Naive thymus-derived CD4-positive, alpha-beta T cell (primary cell): ENCODE data around the gene NT5C. TPM values are rescaled to one million over a fixed set of nuclear protein-coding genes. Genes with fewer than 3 reads are reported as not detected.
"Not testable (repeated sequence)": the region's sequence is repeated elsewhere in the genome, so short reads cannot be mapped to it uniquely, and the experiment has no call there.

Source experiments
- ATAC-seq: fragments of 150-1000 bp; cut with Tn5 transposase; 2 replicates; pipeline ENCODE4 v1.10.0; 2021; ENCODE audit warnings: mild to moderate bottlenecking, moderate library complexity
- CTCF ChIA-PET: fragments of 350-600 bp; sonication (Branson Sonifier 250); formaldehyde crosslinking; loops from one replicate; lab custom pipeline; 2021; ENCODE audit warnings: antibody characterized with exemption; lab: Charles Lee
- POLR2A ChIA-PET: fragments of 350-600 bp; sonication (Branson Sonifier 250); formaldehyde crosslinking; loops from one replicate; lab custom pipeline; 2021; ENCODE audit warnings: antibody characterized with exemption, inconsistent platforms; lab: Charles Lee
- DNase-seq, 9 donors: peaks; one replicate each; pipeline versions ENCODE4 v3.0.0 to v3.0.0-alpha.2; 2020 to 2022; ENCODE audit warnings: mixed read lengths in 1 of 9
- H3K27ac ChIP-seq: one replicate; pipeline ENCODE4 v1.7.0; 2013; ENCODE audit warnings: mild to moderate bottlenecking, low read depth, low read length, moderate library complexity
- H3K27me3 ChIP-seq, 2 donors: one replicate each; pipeline ENCODE4 v1.7.0; 2013; ENCODE audit warnings: low read length in 2 of 2, mild to moderate bottlenecking in 2 of 2, moderate library complexity in 2 of 2; ENCODE audit not compliant: control insufficient read depth in 2 of 2, insufficient read depth in 2 of 2
- H3K36me3 ChIP-seq, 3 experiments: 1 replicate in 2 of 3; 2 replicates in 1 of 3; pipeline ENCODE4 v1.7.0; 2013; ENCODE audit warnings: low read length in 3 of 3, mild to moderate bottlenecking in 3 of 3, moderate library complexity in 1 of 3; ENCODE audit not compliant: insufficient read depth in 3 of 3, control insufficient read depth in 2 of 3
- H3K4me1 ChIP-seq, 2 donors: one replicate each; pipeline ENCODE4 v1.7.0; 2013; ENCODE audit warnings: low read length in 2 of 2, mild to moderate bottlenecking in 2 of 2, moderate library complexity in 1 of 2; ENCODE audit not compliant: control insufficient read depth in 2 of 2, insufficient read depth in 2 of 2
- H3K4me3 ChIP-seq: 2 replicates; pipeline ENCODE4 v1.7.0; 2013; ENCODE audit warnings: mild to moderate bottlenecking, low read length
- H3K9me3 ChIP-seq, 3 experiments: 1 replicate in 2 of 3; 2 replicates in 1 of 3; pipeline ENCODE4 v1.7.0; 2013; ENCODE audit warnings: low read length in 3 of 3; ENCODE audit not compliant: control insufficient read depth in 2 of 3
- H3K27ac Mint-ChIP-seq, 9 donors: one replicate each; pipeline ENCODE4 v1.8.0; 2020 to 2022; ENCODE audit warnings: mixed read lengths in 9 of 9, mild to moderate bottlenecking in 8 of 9, moderate library complexity in 5 of 9, inconsistent platforms in 2 of 9
- H3K27me3 Mint-ChIP-seq, 5 donors: one replicate each; pipeline ENCODE4 v1.8.0; 2021 to 2022; ENCODE audit warnings: mixed read lengths in 5 of 5, mild to moderate bottlenecking in 1 of 5
- H3K36me3 Mint-ChIP-seq, 5 donors: one replicate each; pipeline ENCODE4 v1.8.0; 2020 to 2022; ENCODE audit warnings: mixed read lengths in 5 of 5, mild to moderate bottlenecking in 3 of 5, inconsistent platforms in 1 of 5
- H3K4me1 Mint-ChIP-seq, 7 donors: one replicate each; pipeline ENCODE4 v1.8.0; 2020 to 2022; ENCODE audit warnings: mixed read lengths in 7 of 7, mild to moderate bottlenecking in 3 of 7, inconsistent platforms in 1 of 7
- H3K4me3 Mint-ChIP-seq, 10 donors: one replicate each; pipeline ENCODE4 v1.8.0; 2020 to 2022; ENCODE audit warnings: mild to moderate bottlenecking in 10 of 10, mixed read lengths in 10 of 10, moderate library complexity in 6 of 10, inconsistent platforms in 2 of 10
- H3K9me3 Mint-ChIP-seq, 11 donors: one replicate each; pipeline ENCODE4 v1.8.0; 2020 to 2022; ENCODE audit warnings: mixed read lengths in 11 of 11, mild to moderate bottlenecking in 4 of 11, inconsistent platforms in 1 of 11, moderate library complexity in 1 of 11
- intact Hi-C, 2 donors: fragments of 100-400 bp; cut with micrococcal nuclease; formaldehyde crosslinking; loops; one replicate each; pipeline ENCODE4 v1.15.1; 2023
- polyA plus RNA-seq, 2 donors: library from polyadenylated mRNA; unstranded; fragments of 300-500 nt; fragmentation: Illumina TruSeq; gene quantifications; one replicate each; pipeline ENCODE4 v1.2.3, GENCODE V29; 2021
- total RNA-seq, 6 experiments: library from RNA in 5 of 6; stranded (reverse) in 5 of 6; gene quantifications; 1 replicate in 5 of 6; 2 replicates in 1 of 6; pipeline ENCODE4 v1.2.3 and lab custom pipeline; 2021 to 2026

Gene NT5C
- total and polyA plus RNA-seq, 7 experiments from 2014 or later = 23.4 to 54.8 (median 35.9) TPM

DNA sequence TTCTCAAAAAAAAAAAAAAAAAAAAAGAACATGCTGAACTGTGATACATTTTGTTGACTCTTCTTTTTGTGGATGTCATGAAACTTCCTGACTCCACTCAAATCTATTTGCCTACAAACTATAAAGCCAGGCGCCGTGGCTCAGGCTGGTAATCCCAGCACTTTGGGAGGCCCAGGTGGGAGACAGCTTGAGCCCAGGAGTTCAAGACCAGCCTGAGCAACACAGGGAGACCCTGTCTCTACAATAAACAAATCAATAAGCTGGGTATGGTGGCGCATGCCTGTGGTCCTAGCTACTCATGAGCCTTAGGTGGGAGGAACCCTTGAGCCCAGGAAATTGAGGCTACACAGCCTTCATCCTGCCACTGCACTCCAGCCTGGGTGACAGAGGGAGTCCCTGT, 1.5 kb upstream of the NT5C start:
- H3K4me1 ChIP-seq = peaks cover 5 to 7% of the 10 kb centered on the region in 2 donors
- H3K27me3 ChIP-seq = no peaks in the 10 kb centered on the region
- ATAC-seq = no peak
- H3K27ac Mint-ChIP-seq = peak overlapping the region in 3 of 9 donors; percentile 60 to 75 (median 72)
- H3K4me3 ChIP-seq = no peak overlapping the region
- POLR2A ChIA-PET = interaction anchor here (1.0 kb wide), 1 partner anchor 18 kb away, joined by 6 read pairs; no protein-coding TSS in a partner anchor
- no peak overlapping the region for H3K27ac ChIP-seq
- H3K4me3 Mint-ChIP-seq = peak overlapping the region in 3 of 10 donors; percentile 77 to 88 (median 81)
- intact Hi-C loops = loop anchor here (5.0 kb wide), 2 partner anchors 39 to 49 kb away; partner anchors contain the start of gene SUMO2 (in 1 of the 2)
- H3K27me3 Mint-ChIP-seq = no peaks in the 10 kb centered on the region
- DNase-seq = no peak
- H3K9me3 ChIP-seq = no peaks in the 10 kb centered on the region
- peaks cover 0 to 14% (median 0%) of the 10 kb centered on the region in 3 experiments for H3K36me3 ChIP-seq
- CTCF ChIA-PET = interaction anchor here (0.5 to 3.7 kb wide), 4 partner anchors 19 to 706 kb away, joined by 4 to 41 read pairs (median 5); no protein-coding TSS in a partner anchor
- H3K4me1 Mint-ChIP-seq = peaks cover 6 to 26% (median 10%) of the 10 kb centered on the region in 7 donors
- H3K9me3 Mint-ChIP-seq = no peaks in the 10 kb centered on the region
- peaks cover 0 to 7% (median 0%) of the 10 kb centered on the region in 5 donors for H3K36me3 Mint-ChIP-seq

DNA sequence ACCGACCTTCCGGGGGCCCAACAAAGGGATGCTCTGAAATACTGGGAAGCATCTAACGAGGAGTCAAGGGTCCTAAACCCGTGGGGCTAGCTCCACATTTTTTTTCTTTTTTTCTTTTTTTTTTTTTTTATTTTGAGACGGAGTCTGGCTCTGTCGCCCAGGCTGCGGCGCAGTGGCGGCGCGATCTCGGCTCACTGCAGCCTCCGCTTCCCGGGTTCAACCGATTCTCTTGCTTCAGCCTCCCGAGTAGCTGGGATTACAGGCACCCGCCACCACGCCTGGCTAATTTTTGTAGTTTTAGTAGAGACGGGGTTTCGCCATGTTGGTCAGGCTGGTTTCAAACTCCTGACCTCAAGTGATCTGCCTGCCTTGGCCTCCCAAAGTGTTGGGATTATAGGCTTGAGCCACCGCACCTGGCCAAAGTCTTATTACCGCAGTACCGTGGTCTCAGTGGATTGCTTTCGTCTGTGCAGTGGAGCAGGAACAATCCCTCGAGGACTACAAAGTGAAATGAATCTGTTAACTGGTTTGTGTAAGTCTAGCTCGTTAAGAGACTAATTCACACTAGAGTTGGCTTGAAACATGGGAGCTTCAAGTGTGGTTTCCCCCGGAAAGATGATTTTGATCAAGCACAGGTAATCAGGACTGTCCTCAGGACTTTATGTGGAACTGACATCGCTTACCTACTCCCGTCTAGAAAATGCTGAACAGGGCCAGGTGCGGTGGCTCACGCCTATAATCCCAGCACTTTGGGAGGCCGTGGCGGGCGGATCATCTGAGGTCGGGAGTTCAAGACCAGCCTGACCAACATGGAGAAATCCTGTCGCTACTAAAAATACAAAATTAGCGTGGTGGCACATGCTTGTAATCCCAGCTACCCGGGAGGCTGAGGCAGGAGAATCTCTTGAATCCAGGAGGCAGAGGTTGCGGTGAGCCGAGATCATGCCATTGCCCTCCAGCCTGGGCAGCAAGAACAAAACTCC, 767 bp upstream of the NT5C start:
- H3K4me1 Mint-ChIP-seq = peaks cover 6 to 26% (median 10%) of the 10 kb centered on the region in 7 donors
- peak overlapping the region; percentile 84 for H3K27ac ChIP-seq
- not testable (repeated sequence) for H3K27me3 Mint-ChIP-seq, ATAC-seq, H3K4me1 ChIP-seq, DNase-seq, H3K9me3 Mint-ChIP-seq, H3K27me3 ChIP-seq, H3K9me3 ChIP-seq, H3K36me3 Mint-ChIP-seq
- peaks cover 0 to 14% (median 0%) of the 10 kb centered on the region in 3 experiments for H3K36me3 ChIP-seq
- peak overlapping the region; percentile 70 to 90 (median 86) for H3K4me3 Mint-ChIP-seq
- CTCF ChIA-PET = interaction anchor here (0.6 to 3.7 kb wide), 9 partner anchors 15 to 171 kb away, joined by 3 to 41 read pairs (median 5); no protein-coding TSS in a partner anchor
- peak overlapping the region; percentile 71 to 93 (median 78) for H3K27ac Mint-ChIP-seq
- POLR2A ChIA-PET = interaction anchor here (0.7 to 2.4 kb wide), 8 partner anchors 8 to 198 kb away, joined by 3 to 14 read pairs (median 4); no protein-coding TSS in a partner anchor
- intact Hi-C loops = loop anchor here (5.0 kb wide), 2 partner anchors 40 to 50 kb away; partner anchors contain the start of gene SUMO2 (in 1 of the 2)
- H3K4me3 ChIP-seq = peak overlapping the region; percentile 71

DNA sequence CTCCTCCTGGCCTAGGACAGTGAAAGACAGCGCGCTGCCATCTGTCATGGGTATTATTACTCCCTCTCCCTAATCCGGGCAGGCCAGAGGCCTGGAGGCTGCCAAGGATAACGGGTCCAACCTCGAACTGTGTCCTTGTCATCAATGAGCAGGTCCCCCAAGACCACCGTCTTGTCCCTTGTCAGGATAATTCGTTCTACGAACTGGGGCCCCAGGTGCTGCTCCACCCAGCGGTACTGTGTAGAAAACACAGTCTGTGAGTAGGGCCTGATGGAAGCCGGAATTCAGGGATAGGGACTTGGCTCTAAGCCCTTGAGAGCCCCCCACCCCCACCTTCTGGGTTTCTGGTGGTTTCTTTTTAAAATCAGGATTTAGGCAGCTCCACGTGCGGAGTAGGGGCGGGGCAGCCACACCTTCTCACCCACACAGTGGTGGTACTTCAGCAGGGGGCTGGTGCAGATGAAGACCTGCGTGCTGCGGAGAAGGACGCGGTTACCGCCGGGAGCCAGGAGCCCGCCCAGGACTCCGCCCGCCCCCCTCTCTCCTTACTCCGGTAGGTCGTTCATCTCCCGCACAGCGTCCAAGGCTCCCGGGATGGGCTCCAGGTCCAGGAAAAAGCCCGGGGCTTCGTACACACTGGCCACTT, 787 bp downstream of the NT5C start:
- CTCF ChIA-PET = interaction anchor here (0.6 to 3.7 kb wide), 17 partner anchors 9 to 169 kb away, joined by 3 to 41 read pairs (median 4); no protein-coding TSS in a partner anchor
- peak overlapping the region; percentile 84 for H3K27ac ChIP-seq
- no peaks in the 10 kb centered on the region for H3K9me3 ChIP-seq
- H3K27me3 ChIP-seq = no peaks in the 10 kb centered on the region
- peaks cover 14 to 30% (median 17%) of the 10 kb centered on the region in 7 donors for H3K4me1 Mint-ChIP-seq
- H3K9me3 Mint-ChIP-seq = no peaks in the 10 kb centered on the region
- H3K36me3 ChIP-seq = peaks cover 0 to 14% (median 0%) of the 10 kb centered on the region in 3 experiments
- POLR2A ChIA-PET = interaction anchor here (0.6 to 2.4 kb wide), 14 partner anchors 9 to 386 kb away, joined by 3 to 14 read pairs (median 5); partner anchors contain the start of genes ARMC7, JPT1, SUMO2 and TSEN54
- DNase-seq = peak; percentile 16 to 51 (median 40)
- intact Hi-C loops = loop anchor here (1.0 to 5.0 kb wide), 8 partner anchors 16 to 169 kb away; partner anchors contain the start of genes JPT1 (in 2 of the 2), SUMO2 (in 2 of the 2) and ARMC7 (in 1 of the 2)
- H3K4me3 ChIP-seq = peak overlapping the region; percentile 71
- peaks cover 5 to 12% of the 10 kb centered on the region in 2 donors for H3K4me1 ChIP-seq
- ATAC-seq = peak; percentile 72
- H3K27me3 Mint-ChIP-seq = no peaks in the 10 kb centered on the region
- H3K36me3 Mint-ChIP-seq = peaks cover 0 to 7% (median 0%) of the 10 kb centered on the region in 5 donors
- H3K27ac Mint-ChIP-seq = peak overlapping the region; percentile 76 to 93 (median 88)
- peak overlapping the region; percentile 79 to 93 (median 88) for H3K4me3 Mint-ChIP-seq

DNA sequence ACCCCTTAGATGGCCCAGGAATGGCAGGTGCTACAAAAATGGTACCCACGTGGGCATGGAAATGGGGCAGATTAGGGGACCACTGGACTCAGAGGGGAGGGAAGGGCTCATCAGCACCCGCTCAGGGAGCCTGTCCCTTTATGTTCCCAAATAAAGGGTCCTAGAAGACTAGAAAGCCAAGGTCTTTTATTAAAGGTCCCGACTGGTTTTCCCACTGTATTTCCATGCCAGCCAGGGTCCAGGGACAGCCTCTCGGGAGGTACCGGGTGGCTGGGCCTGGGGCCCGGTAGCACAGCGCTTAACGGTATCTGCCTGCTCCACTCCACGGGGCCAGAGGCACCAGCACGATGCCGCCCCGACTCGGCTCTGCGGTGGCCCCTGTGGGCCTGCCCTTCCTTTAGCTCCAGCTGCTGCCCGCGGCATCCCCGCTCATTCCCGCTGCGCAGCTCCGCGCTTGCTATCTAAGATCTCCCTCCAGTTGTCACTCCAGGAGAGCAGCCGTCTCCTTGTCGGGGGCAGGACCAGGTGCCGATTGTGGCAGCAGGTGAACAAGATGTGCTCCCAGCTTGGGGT, 1.4 kb downstream of the NT5C start:
- POLR2A ChIA-PET = interaction anchor here (1.0 to 2.4 kb wide), 10 partner anchors 8 to 387 kb away, joined by 3 to 12 read pairs (median 5); partner anchors contain the start of genes ARMC7, JPT1, SUMO2 and TSEN54
- H3K9me3 ChIP-seq = no peaks in the 10 kb centered on the region
- Mint-ChIP-seq H3K4me1 (peaks cover 16 to 34% (median 22%) of the 10 kb centered on the region in 7 donors), H3K27me3 (no peaks in the 10 kb centered on the region), H3K9me3 (no peaks in the 10 kb centered on the region), H3K36me3 (peaks cover 0 to 9% (median 0%) of the 10 kb centered on the region in 5 donors), H3K27ac (peak overlapping the region in 8 of 9 donors; percentile 76 to 93 (median 88)), H3K4me3 (peak overlapping the region; percentile 46 to 91 (median 87))
- H3K36me3 ChIP-seq = peaks cover 0 to 14% (median 0%) of the 10 kb centered on the region in 3 experiments
- intact Hi-C loops = loop anchor here (1.0 to 5.0 kb wide), 4 partner anchors 42 to 169 kb away; partner anchors contain the start of gene SUMO2 (in 2 of the 2)
- H3K4me1 ChIP-seq = peaks cover 5 to 13% of the 10 kb centered on the region in 2 donors
- no peaks in the 10 kb centered on the region for H3K27me3 ChIP-seq
- CTCF ChIA-PET = interaction anchor here (0.7 to 3.7 kb wide), 8 partner anchors 9 to 169 kb away, joined by 3 to 41 read pairs (median 4); no protein-coding TSS in a partner anchor
- ATAC-seq (no peak), DNase-seq (no peak)
- H3K4me3 ChIP-seq = peak overlapping the region; percentile 71
- H3K27ac ChIP-seq = peak overlapping the region; percentile 84

DNA sequence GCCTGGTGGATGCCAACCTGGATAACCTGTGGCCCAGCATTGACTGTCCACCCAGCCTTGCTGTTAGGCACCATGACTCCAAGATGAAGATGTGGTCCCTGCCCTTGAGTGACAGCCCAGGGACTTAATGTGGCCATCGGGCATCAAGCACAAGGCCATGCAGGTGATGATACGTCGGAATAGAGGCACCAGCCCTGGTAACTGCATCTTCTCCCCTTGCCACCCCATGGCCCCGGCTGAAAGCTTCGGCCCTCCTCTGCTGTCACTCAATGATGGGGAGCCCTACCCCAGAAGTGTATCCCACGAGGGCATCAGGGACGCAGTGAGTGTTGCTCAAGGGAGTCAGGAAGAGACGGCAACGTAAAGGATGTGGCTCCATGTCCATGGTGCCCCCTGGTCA, 2.0 kb downstream of the NT5C start:
- POLR2A ChIA-PET = interaction anchor here (1.8 to 1.9 kb wide), 2 partner anchors 15 to 19 kb away, joined by 5 to 12 read pairs; partner anchors contain the start of gene ARMC7
- intact Hi-C loops = no loop called here
- H3K4me3 Mint-ChIP-seq = peak overlapping the region in 6 of 10 donors; percentile 40 to 88 (median 46)

More for the DNA sequence above, 2.0 kb downstream of the NT5C start:
- H3K36me3 ChIP-seq = peaks cover 0 to 14% (median 0%) of the 10 kb centered on the region in 3 experiments
- peaks cover 22 to 37% (median 27%) of the 10 kb centered on the region in 7 donors for H3K4me1 Mint-ChIP-seq
- peaks cover 5 to 17% of the 10 kb centered on the region in 2 donors for H3K4me1 ChIP-seq
- H3K9me3 ChIP-seq = no peaks in the 10 kb centered on the region
- H3K27me3 Mint-ChIP-seq = no peaks in the 10 kb centered on the region
- H3K9me3 Mint-ChIP-seq = no peaks in the 10 kb centered on the region
- no peak for ATAC-seq
- CTCF ChIA-PET = interaction anchor here (0.7 to 3.7 kb wide), 4 partner anchors 15 to 91 kb away, joined by 4 to 41 read pairs (median 8); no protein-coding TSS in a partner anchor
- H3K27ac ChIP-seq = no peak overlapping the region
- no peaks in the 10 kb centered on the region for H3K27me3 ChIP-seq
- H3K27ac Mint-ChIP-seq = peak overlapping the region in 4 of 9 donors; percentile 10 to 68 (median 36)
- H3K36me3 Mint-ChIP-seq = peaks cover 0 to 9% (median 0%) of the 10 kb centered on the region in 5 donors
- no peak for DNase-seq
- H3K4me3 ChIP-seq = no peak overlapping the region
